Fibroblast of mammary gland (primary cell): Measurements from ENCODE around the gene CWC27.
"Not testable (repeated sequence)": the region's sequence is repeated elsewhere in the genome, so short reads cannot be mapped to it uniquely, and the experiment has no call there.

ENCODE experiments used
- DNase-seq: peaks from one replicate; pipeline ENCODE4 v3.0.0-alpha.2; 2010; ENCODE audit warnings: low read depth
- H3K4me3 ChIP-seq: 2 replicates; pipeline ENCODE4 v1.5.1; 2011; ENCODE audit warnings: low read depth, mild to moderate bottlenecking, low read length, moderate library complexity; ENCODE audit not compliant: control insufficient read depth
- TF ChIP-seq, protein P1 (sequence below): conservative IDR thresholded peaks from 2 replicates; pipeline ENCODE4 v1.5.1; 2011; ENCODE audit warnings: low read depth, low read length, inconsistent platforms; ENCODE audit not compliant: control insufficient read depth, insufficient read depth

Gene CWC27

DNA sequence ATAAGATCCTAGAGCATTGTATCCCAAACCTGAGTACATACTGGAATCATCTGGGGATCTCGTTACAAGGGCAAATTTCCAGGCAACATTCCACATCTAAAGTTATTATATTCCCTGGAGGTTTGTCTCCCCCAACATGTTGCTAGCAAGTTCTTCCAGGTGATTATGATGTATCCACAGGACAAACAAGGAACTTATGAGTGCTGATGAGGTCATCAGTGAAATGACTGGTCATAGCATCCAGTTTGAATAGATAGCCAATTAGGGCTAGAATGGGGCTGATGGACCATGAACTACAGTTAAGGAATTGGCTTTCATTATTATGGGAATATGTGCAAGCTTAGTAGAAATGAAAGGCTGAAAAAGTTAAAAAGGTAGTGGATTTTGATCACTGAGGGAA lies 115.2 kb downstream of the CWC27 start:
- peak; percentile 22 for DNase-seq
- TF ChIP-seq, protein P1, sequence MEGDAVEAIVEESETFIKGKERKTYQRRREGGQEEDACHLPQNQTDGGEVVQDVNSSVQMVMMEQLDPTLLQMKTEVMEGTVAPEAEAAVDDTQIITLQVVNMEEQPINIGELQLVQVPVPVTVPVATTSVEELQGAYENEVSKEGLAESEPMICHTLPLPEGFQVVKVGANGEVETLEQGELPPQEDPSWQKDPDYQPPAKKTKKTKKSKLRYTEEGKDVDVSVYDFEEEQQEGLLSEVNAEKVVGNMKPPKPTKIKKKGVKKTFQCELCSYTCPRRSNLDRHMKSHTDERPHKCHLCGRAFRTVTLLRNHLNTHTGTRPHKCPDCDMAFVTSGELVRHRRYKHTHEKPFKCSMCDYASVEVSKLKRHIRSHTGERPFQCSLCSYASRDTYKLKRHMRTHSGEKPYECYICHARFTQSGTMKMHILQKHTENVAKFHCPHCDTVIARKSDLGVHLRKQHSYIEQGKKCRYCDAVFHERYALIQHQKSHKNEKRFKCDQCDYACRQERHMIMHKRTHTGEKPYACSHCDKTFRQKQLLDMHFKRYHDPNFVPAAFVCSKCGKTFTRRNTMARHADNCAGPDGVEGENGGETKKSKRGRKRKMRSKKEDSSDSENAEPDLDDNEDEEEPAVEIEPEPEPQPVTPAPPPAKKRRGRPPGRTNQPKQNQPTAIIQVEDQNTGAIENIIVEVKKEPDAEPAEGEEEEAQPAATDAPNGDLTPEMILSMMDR, result no peak
- H3K4me3 ChIP-seq, result no peak overlapping the region

DNA sequence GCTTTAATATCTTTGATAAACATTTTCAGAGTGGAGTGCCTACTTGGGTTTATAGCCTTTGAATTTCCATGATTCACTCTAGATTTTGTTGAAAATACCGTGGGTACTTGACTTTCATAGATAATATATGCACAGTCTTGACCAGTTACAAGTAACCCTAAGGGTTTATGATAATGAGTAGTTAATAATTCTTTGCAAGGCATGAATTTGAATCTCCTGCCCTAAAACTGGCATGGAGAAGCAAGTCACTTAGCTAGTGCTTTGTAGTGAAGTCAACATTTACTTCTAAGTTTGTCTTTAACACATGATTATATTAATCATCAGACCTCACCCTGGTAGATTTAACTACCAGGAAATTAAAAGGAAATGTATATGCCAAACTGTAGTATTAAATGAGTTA lies 115.8 kb downstream of the CWC27 start:
- no peak overlapping the region for H3K4me3 ChIP-seq
- TF ChIP-seq, protein P1, result no peak
- no peak for DNase-seq

DNA sequence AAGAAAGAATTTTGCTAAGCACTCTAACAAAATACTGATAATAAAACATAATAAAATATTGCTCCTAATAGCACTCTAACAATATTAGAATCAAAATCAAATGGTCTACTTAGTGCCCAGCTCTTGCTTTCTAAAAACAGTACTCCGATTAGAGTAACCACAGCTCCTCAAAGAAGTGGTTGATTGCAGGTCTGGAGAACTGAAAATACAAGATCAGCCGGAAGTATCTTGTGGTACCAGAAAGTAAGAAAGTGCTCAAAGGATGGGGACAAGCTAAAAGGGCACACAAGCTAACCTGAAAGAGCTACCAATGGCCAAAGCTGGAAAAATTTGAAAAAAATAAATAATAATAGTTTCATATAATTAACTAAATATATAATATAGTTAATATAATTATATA lies 119.2 kb downstream of the CWC27 start:
- no peak overlapping the region for H3K4me3 ChIP-seq
- TF ChIP-seq, protein P1, result no peak
- no peak for DNase-seq

DNA sequence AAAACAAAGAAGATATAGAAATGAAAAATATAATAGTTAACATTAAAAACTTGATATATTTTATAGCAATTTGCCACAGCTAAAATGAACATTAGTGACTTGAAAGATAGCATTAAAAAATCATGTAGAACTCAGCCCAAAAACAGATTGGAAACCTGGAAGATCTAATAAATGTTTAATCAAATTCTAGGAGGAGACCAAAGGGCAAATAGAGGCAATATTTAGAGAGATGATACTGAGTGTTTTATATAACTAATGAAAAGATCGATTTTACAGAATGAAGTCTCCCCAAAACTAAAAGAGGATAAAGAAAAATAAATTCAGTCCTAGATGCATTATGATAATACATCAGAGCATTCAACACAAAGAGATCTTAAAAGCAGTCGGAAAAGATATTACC lies 127.0 kb downstream of the CWC27 start:
- H3K4me3 ChIP-seq, result no peak overlapping the region
- DNase-seq, result no peak
- TF ChIP-seq, protein P1, result no peak

DNA sequence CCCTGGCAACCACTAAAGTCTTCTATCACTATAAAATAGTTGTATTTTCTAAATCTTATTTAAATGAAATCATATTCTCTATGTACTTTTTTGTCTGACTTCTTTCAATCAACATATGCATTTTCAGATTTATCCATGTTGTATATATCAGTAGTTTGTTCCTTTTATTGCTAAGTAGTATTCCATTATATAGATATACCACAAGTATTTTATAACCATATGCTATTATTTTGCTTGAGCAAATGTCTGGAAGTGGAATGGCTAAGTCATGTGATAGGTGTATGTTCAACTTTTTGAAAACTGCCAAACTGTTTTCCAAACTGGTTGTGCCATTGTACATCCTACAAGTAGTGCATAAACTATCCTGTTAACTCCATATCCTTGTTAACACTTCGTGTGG lies 131.1 kb downstream of the CWC27 start:
- TF ChIP-seq, protein P1, result no peak
- no peak for DNase-seq

DNA sequence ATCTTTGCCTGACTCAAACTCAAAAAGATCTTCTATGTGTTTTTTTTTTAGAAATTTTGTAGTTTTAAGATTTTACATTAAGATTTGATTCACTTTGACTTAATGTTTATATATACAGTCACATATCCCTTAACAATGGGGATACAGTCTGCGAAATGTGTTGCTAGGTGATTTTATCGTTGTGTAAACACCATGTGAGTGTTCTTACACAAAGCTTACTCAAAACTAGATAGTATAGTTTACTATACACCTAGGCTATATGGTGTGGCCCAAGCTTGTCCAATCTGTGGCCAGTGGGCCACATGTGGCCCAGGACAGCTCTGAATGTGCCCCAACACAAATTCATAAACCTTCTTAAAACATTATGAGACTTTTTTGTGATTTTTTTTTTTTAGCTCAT lies 131.9 kb downstream of the CWC27 start:
- DNase-seq, result no peak
- H3K4me3 ChIP-seq, result no peak overlapping the region
- TF ChIP-seq, protein P1, result no peak

More for the DNA sequence above, 131.1 kb downstream of the CWC27 start:
- H3K4me3 ChIP-seq, result no peak overlapping the region

DNA sequence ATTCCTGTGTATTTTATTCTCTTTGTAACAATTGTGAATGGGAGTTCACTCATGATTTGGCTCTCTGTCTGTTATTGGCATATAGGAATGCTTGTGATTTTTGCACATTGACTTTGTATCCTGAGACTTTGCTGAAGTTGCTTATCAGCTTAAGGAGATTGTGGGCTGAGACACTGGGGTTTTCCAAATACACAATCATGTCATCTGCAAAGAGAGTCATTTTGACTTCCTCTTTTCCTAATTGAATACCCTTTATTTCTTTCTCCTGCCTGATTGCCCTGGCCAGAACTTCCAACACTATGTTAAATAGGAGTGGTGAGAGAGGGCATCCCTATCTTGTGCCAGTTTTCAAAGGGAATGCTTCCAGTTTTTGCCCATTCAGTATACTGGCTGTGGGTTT lies 138.7 kb downstream of the CWC27 start:
- H3K4me3 ChIP-seq, DNase-seq: not testable (repeated sequence)
